A549 treated with AZD2906 at 1 μM for 4 hours (cell line): ENCODE measurements around the gene NOXA1. TPM values are rescaled to one million over a fixed set of nuclear protein-coding genes. Genes with fewer than 3 reads are reported as not detected.

Experiments used
- total RNA-seq: library from RNA; stranded (reverse); fragments of 200-300 nt; extraction: Qiagen RNA extraction; gene quantifications from 5 replicates; pipeline ENCODE4 v1.2.3, GENCODE V29; 2022

NOXA1 gene, protein sequence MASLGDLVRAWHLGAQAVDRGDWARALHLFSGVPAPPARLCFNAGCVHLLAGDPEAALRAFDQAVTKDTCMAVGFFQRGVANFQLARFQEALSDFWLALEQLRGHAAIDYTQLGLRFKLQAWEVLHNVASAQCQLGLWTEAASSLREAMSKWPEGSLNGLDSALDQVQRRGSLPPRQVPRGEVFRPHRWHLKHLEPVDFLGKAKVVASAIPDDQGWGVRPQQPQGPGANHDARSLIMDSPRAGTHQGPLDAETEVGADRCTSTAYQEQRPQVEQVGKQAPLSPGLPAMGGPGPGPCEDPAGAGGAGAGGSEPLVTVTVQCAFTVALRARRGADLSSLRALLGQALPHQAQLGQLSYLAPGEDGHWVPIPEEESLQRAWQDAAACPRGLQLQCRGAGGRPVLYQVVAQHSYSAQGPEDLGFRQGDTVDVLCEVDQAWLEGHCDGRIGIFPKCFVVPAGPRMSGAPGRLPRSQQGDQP
- 0.71 to 1.8 TPM (median 1.6 TPM) in 5 replicates for total RNA-seq

GRCh38 chr9:137422604-137423513, at the start of gene NOXA1, which contains the start of gene EXD3:
Gene NOXA1, plus strand, starts transcription at chr9:137423393. Its CDS starts 137 bp downstream, at chr9:137423530.
Gene EXD3, minus strand, starts transcription at chr9:137423162. Its CDS starts 27,805 bp downstream, at chr9:137395357.

DNA sequence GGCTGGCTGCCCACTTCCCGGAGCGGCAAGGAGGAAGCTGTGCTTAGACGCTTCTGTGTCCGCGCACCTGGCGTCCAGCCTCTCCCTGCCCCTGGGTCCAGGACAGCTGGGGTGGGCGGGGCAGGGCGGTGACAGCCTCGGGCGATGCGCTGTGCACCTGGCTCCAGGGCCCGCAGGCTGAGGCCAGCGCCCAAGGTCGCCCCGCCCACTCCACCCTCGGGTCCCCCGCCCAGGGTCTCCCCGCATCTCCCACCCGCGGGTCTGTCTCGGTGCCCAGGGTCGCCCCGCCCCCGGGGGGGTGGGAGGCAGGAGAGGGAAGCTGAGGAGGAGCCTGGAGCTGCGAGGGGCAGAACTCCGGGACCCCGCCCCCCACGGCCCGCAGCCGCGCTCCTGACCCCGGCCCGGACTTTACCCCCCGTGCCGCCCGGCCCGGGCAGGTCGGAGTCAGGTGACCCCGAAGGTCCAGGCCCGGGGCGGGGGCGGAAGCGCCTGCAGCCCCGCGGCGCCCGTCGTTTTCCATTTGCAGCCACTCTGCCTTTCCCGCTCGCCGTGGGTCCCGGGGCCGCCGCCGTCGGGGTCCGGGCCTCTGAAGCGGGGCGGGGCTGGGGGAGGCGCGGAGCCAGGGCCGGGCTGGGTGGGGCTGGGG, 18.2 kb downstream of the NOXA1 start, which contains the start of gene ENTPD8:
Gene ENTPD8 (minus strand): TSS at position 69 of the 646 bp plus-strand sequence. CDS start 3,072 bp downstream, outside the sequence.

DNA sequence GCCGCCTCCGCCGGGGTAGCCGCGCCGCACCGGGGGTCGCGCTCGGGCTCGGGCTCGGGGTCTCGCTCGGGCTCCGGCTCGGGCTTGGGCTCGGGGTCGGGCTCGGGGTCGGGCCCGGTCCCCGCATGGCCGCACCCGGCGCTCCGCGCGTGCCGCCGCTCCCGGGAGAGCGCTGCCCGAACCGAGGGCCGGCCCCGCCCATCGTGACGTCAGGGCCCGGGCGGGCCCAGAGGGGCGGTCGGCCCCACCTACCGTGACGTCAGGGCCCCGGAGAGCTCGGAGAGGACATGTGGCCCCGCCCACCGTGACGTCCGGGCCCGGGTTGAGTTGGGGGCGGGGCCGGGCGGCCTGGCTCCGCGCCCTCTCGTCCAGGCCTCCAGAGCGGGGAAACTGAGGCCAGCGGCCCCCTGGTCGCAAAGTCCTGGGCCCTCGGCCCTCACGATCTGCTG, 36.0 kb downstream of the NOXA1 start, which contains the start of gene NSMF:
Gene NSMF (minus strand): TSS at position 183 of the 449 bp plus-strand sequence. CDS start 232 bp downstream, outside the sequence.

Other genes with a start within 250 kb of the NOXA1 start
- 21.8 to 36.5 TPM (median 33.4 TPM) in 5 replicates for gene ANAPC2, start 234.8 kb upstream of the NOXA1 start, total RNA-seq
- gene SSNA1, start 234.7 kb upstream of the NOXA1 start, total RNA-seq = 98.0 to 157 TPM (median 144 TPM) in 5 replicates
- gene TPRN, start 222.7 kb upstream of the NOXA1 start, total RNA-seq = 8.2 to 12.3 TPM (median 11.7 TPM) in 5 replicates
- gene TMEM203, start 217.7 kb upstream of the NOXA1 start, total RNA-seq = 35.4 to 47.2 TPM (median 45.3 TPM) in 5 replicates
- 11.5 to 17.4 TPM (median 15.7 TPM) in 5 replicates for gene NDOR1, start 217.7 kb upstream of the NOXA1 start, total RNA-seq
- gene RNF208, start 201.2 kb upstream of the NOXA1 start, total RNA-seq = 0.91 to 2.8 TPM (median 2.1 TPM) in 5 replicates
- 3.0 to 5.0 TPM (median 5.0 TPM) in 5 replicates for gene CYSRT1, start 198.2 kb upstream of the NOXA1 start, total RNA-seq
- gene RNF224, start 195.9 kb upstream of the NOXA1 start, total RNA-seq = 0.12 to 0.38 TPM (median 0.25 TPM) in 5 replicates
- gene SLC34A3, start 192.5 kb upstream of the NOXA1 start, total RNA-seq = 0.03 to 0.15 TPM (median 0.10 TPM) in 4 of 5 replicates, not detected in the other
- gene TUBB4B, start 182.1 kb upstream of the NOXA1 start, total RNA-seq = 633 to 818 TPM (median 765 TPM) in 5 replicates
- gene STPG3, start 172.1 kb upstream of the NOXA1 start, total RNA-seq = not detected in 5 replicates
- 46.9 to 62.8 TPM (median 58.2 TPM) in 5 replicates for gene NELFB, start 168.1 kb upstream of the NOXA1 start, total RNA-seq
- 18.3 to 26.4 TPM (median 25.4 TPM) in 5 replicates for gene TOR4A, start 145.7 kb upstream of the NOXA1 start, total RNA-seq
- gene NRARP, start 121.1 kb upstream of the NOXA1 start, total RNA-seq = 2.1 to 4.1 TPM (median 3.6 TPM) in 5 replicates
- gene EXD3, start 231 bp upstream of the NOXA1 start, total RNA-seq = 4.8 to 6.5 TPM (median 5.7 TPM) in 5 replicates
- gene ENTPD8, start 18.0 kb downstream of the NOXA1 start, total RNA-seq = 0.07 to 0.24 TPM (median 0.19 TPM) in 5 replicates
- gene NSMF, start 35.9 kb downstream of the NOXA1 start, total RNA-seq = 31.6 to 45.3 TPM (median 40.2 TPM) in 5 replicates
- gene PNPLA7, start 127.0 kb downstream of the NOXA1 start, total RNA-seq = 0.44 to 0.80 TPM (median 0.62 TPM) in 5 replicates
- gene MRPL41, start 128.5 kb downstream of the NOXA1 start, total RNA-seq = 48.3 to 105 TPM (median 92.7 TPM) in 5 replicates
- 25.2 to 31.2 TPM (median 29.7 TPM) in 5 replicates for gene DPH7, start 155.5 kb downstream of the NOXA1 start, total RNA-seq
- 42.8 to 65.7 TPM (median 61.4 TPM) in 5 replicates for gene ZMYND19, start 167.1 kb downstream of the NOXA1 start, total RNA-seq
- 43.4 to 73.2 TPM (median 64.8 TPM) in 5 replicates for gene ARRDC1, start 182.3 kb downstream of the NOXA1 start, total RNA-seq
- 42.1 to 48.9 TPM (median 43.7 TPM) in 5 replicates for gene EHMT1, start 195.6 kb downstream of the NOXA1 start, total RNA-seq